ENCODE measurements around the gene EFCAB12. TPM values are rescaled to one million over a fixed set of nuclear protein-coding genes. Genes with fewer than 3 reads are reported as not detected.
A peak's percentile ranks its signal among the peaks of the same experiment; 100 is the strongest.

Gene EFCAB12
- total RNA-seq, 2 donors from 2014 or later: 0.33 to 0.73 TPM

DNA sequence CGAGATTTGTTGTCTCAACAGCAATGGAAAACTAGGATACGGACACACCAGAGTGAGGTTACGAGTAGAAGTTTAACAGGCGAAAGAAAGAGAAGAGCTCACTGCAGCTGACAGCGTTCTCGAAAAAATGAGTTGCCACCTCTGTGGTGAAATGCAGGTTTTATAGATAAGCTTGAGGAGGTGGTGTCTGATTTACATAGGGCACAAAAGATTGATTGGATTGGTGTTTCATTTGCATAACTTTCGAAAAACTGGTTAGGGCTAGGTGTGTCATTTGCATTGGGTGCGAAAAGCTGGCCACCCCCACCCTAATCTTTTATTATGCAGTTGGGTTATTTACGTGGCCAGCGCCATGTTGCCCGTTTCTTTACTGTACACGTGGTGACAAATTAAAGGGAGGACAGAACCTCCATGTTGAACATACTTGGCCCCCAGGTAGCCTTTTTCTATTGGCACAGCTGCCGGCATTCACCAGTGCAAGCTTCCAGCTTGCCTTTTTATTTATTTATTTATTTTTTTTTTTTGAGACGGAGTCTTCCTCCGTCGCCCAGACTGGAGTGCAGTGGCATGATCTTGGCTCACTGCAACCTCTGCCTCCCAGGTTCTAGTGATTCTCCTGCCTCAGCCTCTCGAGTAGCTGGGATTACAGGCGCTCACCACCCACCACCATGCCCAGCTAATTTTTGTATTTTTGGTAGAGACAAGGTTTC lies 19.9 kb upstream of the EFCAB12 start:
- peak overlapping the region; percentile 2 for H3K4me3 ChIP-seq (ENCODE audit: low read length)
- TF ChIP-seq, protein P1, sequence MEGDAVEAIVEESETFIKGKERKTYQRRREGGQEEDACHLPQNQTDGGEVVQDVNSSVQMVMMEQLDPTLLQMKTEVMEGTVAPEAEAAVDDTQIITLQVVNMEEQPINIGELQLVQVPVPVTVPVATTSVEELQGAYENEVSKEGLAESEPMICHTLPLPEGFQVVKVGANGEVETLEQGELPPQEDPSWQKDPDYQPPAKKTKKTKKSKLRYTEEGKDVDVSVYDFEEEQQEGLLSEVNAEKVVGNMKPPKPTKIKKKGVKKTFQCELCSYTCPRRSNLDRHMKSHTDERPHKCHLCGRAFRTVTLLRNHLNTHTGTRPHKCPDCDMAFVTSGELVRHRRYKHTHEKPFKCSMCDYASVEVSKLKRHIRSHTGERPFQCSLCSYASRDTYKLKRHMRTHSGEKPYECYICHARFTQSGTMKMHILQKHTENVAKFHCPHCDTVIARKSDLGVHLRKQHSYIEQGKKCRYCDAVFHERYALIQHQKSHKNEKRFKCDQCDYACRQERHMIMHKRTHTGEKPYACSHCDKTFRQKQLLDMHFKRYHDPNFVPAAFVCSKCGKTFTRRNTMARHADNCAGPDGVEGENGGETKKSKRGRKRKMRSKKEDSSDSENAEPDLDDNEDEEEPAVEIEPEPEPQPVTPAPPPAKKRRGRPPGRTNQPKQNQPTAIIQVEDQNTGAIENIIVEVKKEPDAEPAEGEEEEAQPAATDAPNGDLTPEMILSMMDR (conservative IDR thresholded peaks at IDR 0.05): no peak
- DNase-seq: peak; percentile 62
- Mint-ChIP-seq H3K36me3 (ENCODE audit: low read depth) (peaks cover 9% of the 10 kb centered on the region), H3K4me1 (peaks cover 76% of the 10 kb centered on the region), H3K27ac (peak overlapping the region; percentile 74), H3K4me3 (peak overlapping the region; percentile 0), H3K27me3 (ENCODE audit: insufficient read depth) (no peaks in the 10 kb centered on the region), H3K9me3 (no peaks in the 10 kb centered on the region)
- no peaks in the 10 kb centered on the region for H3K9me3 ChIP-seq (ENCODE audit: control insufficient read depth, low read length)
- peak overlapping the region; percentile 16 for H3K27ac ChIP-seq (ENCODE audit: low read depth, low read length)
- peak overlapping the region; percentile 9 for H3K9ac ChIP-seq (ENCODE audit: extremely low read depth, low read length, poor library complexity, severe bottlenecking)
- H3K27me3 ChIP-seq (ENCODE audit: control insufficient read depth, insufficient read depth, low read length, poor library complexity, severe bottlenecking): no peaks in the 10 kb centered on the region
- H3K36me3 ChIP-seq (ENCODE audit: control insufficient read depth, insufficient read depth, low read length): peaks cover 11% of the 10 kb centered on the region
- WGBS, 2 experiments (ENCODE audit: insufficient coverage in 1 of 2, insufficient read length in 1 of 2): 74 to 88% methylated on average over 12 to 18 of the region's 18 CpGs
- H3K4me1 ChIP-seq (ENCODE audit: control insufficient read depth, insufficient read depth, low read length): peaks cover 30% of the 10 kb centered on the region

DNA sequence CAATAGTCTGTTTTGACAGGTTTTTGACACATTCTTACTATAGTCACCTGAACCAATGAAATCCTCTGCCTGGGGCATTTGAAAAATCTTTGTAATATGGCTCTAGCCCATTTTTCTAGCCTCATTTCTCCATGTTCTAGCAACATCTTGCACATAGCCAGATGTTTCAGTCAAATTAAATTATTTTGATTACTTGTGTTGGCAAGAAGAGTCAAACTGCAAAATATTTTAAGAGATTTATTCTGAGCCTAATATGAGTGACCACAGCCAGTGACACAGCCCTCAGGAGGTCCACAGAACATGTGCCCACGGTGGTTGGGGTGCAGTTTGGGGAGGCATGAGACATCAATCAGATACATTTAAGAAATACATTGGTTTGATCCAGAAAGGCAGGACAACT lies 18.5 kb upstream of the EFCAB12 start:
- no peak overlapping the region for H3K27ac ChIP-seq (ENCODE audit: low read depth, low read length)
- H3K4me1 ChIP-seq (ENCODE audit: control insufficient read depth, insufficient read depth, low read length): peaks cover 36% of the 10 kb centered on the region
- H3K36me3 ChIP-seq (ENCODE audit: control insufficient read depth, insufficient read depth, low read length): peaks cover 6% of the 10 kb centered on the region
- H3K36me3 Mint-ChIP-seq (ENCODE audit: low read depth): peaks cover 3% of the 10 kb centered on the region
- no peaks in the 10 kb centered on the region for H3K27me3 ChIP-seq (ENCODE audit: control insufficient read depth, insufficient read depth, low read length, poor library complexity, severe bottlenecking)
- 83 to 85% methylated on average over 1 of the region's 1 CpG for WGBS, 2 experiments (ENCODE audit: insufficient coverage in 1 of 2, insufficient read length in 1 of 2)
- no peaks in the 10 kb centered on the region for H3K27me3 Mint-ChIP-seq (ENCODE audit: insufficient read depth)
- peak overlapping the region; percentile 46 for H3K9ac ChIP-seq (ENCODE audit: extremely low read depth, low read length, poor library complexity, severe bottlenecking)
- peak overlapping the region; percentile 94 for H3K27ac Mint-ChIP-seq
- DNase-seq: no peak
- peaks cover 76% of the 10 kb centered on the region for H3K4me1 Mint-ChIP-seq
- TF ChIP-seq, protein P1 (conservative IDR thresholded peaks at IDR 0.05): no peak
- H3K9me3 Mint-ChIP-seq: no peaks in the 10 kb centered on the region
- no peak overlapping the region for H3K4me3 Mint-ChIP-seq
- H3K4me3 ChIP-seq (ENCODE audit: low read length): peak overlapping the region; percentile 41
- no peaks in the 10 kb centered on the region for H3K9me3 ChIP-seq (ENCODE audit: control insufficient read depth, low read length)

DNA sequence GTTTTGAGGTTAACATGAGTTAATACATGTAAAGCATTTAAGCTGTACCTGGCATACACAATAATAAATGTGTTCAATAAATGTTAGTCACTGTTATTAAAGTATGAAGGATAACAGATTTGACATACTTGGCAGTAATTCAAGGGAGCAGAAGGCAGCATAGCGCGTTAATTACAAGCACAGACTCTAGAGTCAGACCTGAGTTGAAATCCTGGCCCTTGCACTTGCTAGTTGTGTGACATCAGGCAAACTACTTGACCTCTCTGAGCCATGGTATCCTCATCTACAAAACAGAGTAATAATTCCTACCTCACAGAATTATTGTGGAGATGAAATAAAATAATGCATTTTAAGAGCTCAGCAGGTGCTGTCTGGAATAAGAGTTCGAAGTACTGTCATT lies 17.0 kb upstream of the EFCAB12 start:
- no peak overlapping the region for H3K4me3 ChIP-seq (ENCODE audit: low read length)
- Mint-ChIP-seq H3K4me1 (peaks cover 82% of the 10 kb centered on the region), H3K9me3 (no peaks in the 10 kb centered on the region), H3K36me3 (ENCODE audit: low read depth) (peaks cover 2% of the 10 kb centered on the region), H3K27me3 (ENCODE audit: insufficient read depth) (no peaks in the 10 kb centered on the region), H3K27ac (no peak overlapping the region), H3K4me3 (no peak overlapping the region)
- TF ChIP-seq, protein P1 (conservative IDR thresholded peaks at IDR 0.05): no peak
- no peaks in the 10 kb centered on the region for H3K36me3 ChIP-seq (ENCODE audit: control insufficient read depth, insufficient read depth, low read length)
- no peaks in the 10 kb centered on the region for H3K9me3 ChIP-seq (ENCODE audit: control insufficient read depth, low read length)
- no peaks in the 10 kb centered on the region for H3K27me3 ChIP-seq (ENCODE audit: control insufficient read depth, insufficient read depth, low read length, poor library complexity, severe bottlenecking)
- WGBS, 2 experiments (ENCODE audit: insufficient coverage in 1 of 2, insufficient read length in 1 of 2): 98 to 100% methylated on average over 2 to 3 of the region's 3 CpGs
- no peak overlapping the region for H3K9ac ChIP-seq (ENCODE audit: extremely low read depth, low read length, poor library complexity, severe bottlenecking)
- no peak overlapping the region for H3K27ac ChIP-seq (ENCODE audit: low read depth, low read length)
- no peak for DNase-seq
- peaks cover 39% of the 10 kb centered on the region for H3K4me1 ChIP-seq (ENCODE audit: control insufficient read depth, insufficient read depth, low read length)
